ENCODE data around the gene TCF7L1.
A peak's percentile ranks its signal among the peaks of the same experiment; 100 is the strongest.

TCF7L1 gene

DNA sequence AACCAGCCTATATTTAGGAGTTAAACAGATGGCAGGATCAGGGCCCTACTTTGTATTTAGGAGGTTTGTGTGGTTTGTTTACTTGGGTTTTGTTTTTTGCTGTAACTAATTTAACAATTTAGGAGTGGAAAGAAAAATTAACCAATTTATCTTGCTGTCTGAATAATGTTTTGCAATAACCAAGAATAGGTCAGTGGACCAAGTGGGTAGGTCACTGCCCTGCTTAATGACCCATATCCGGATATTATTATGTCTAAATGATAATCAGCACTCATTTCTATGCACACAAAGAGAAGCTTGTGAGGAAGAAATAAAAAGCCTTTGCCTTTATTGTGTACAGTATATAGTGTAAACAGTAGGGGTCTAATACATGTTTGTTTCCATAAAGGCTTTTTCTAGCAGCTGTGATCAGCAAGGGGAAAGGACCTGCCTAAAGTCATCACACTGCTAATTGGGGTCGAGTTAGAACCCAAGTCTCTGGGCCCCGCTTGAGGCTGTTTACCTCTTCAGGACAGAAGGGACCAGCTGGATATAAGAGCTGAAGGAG, 118.0 kb downstream of the TCF7L1 start:
- DNase-seq (ENCODE audit: low read depth in 3 of 3, low spot score in 1 of 3), result no peak

- no peak for DNase-seq (ENCODE audit: low read depth in 3 of 3, low spot score in 1 of 3)
Observed at GRCh38 chr2:85253890-85254289, 120.7 kb downstream of the TCF7L1 start.

DNA sequence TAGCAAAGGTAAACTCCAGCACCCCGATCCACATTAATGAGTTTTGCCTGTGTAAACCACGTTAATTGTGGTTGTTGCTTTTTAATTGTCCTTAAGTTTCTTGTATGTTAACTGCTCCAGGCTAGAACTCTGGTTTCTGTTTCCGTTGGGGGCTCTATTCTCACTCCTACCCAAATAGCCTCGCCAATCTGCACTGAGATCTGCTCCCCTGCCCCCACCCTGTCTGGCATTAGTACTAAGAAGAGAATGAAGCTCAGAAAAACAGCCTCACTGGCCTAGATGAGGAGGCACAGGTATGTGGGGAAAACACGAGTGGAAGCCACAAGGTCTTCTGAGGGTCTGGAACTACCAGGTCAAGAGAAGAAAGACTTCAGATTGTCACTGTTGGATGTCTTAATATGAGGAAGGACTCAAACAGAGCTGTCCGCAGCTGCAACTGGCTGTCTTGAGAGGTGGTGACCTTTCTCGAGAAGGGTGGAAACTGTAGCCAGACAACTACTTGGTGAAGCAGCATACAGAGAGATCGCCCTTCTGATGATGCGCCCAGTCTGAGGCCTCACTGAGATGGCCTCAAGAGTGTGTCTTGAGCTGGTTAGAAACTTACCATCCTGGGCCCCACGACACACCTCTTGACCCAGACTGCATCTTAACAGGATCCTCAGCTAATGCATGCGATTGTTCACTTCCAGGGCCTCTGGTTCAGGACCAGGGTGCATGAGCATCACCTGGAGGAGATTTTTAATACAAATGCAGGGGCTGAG, 121.5 kb downstream of the TCF7L1 start:
- no peak for DNase-seq (ENCODE audit: low read depth in 3 of 3, low spot score in 1 of 3)

GRCh38 chr2:85255456-85255812, 122.2 kb downstream of the TCF7L1 start:
- no peak for DNase-seq (ENCODE audit: low read depth in 3 of 3, low spot score in 1 of 3)

DNA sequence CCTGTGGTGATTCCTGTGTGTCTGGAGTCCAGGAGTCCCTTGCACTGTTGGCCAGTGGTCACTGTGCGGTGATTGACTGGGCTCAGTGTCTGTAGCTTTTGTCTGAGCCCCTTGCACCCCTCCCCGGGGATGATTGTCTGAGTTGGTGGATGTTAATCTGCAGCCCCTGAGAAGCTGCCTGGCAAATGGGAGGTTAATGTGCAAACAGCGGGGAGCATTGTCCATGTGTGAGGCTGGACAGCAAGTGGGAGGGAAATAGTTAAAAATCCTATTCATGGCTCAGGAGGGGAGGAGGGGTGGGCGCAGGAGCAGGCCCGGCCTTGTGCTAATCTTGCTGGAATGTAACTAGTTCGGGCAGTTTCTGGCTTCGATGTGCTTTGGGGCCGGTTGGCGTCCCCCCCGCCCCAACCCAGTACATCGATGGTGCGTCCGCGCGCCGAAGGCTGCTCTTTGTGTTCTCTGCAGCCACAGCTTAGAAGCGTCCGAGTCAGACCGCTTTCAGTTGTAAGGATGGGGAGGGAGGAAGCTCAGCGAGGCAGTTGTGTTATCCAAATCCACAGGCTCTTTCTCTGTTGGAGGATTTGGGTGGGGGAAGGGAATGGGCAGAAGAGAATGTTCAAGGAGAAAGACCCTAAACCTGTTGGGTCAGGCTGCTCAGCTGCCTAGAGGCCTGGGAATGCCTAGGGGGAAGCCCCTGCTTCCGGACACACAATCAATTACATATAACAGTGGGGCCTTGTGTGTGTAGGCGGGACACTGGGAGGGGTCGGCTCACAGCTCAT, 122.8 kb downstream of the TCF7L1 start:
- DNase-seq (ENCODE audit: low read depth in 3 of 3, low spot score in 1 of 3), result no peak

- no peak for DNase-seq (ENCODE audit: low read depth in 3 of 3, low spot score in 1 of 3)
Observed at GRCh38 chr2:85257359-85257969, 124.3 kb downstream of the TCF7L1 start.

DNA sequence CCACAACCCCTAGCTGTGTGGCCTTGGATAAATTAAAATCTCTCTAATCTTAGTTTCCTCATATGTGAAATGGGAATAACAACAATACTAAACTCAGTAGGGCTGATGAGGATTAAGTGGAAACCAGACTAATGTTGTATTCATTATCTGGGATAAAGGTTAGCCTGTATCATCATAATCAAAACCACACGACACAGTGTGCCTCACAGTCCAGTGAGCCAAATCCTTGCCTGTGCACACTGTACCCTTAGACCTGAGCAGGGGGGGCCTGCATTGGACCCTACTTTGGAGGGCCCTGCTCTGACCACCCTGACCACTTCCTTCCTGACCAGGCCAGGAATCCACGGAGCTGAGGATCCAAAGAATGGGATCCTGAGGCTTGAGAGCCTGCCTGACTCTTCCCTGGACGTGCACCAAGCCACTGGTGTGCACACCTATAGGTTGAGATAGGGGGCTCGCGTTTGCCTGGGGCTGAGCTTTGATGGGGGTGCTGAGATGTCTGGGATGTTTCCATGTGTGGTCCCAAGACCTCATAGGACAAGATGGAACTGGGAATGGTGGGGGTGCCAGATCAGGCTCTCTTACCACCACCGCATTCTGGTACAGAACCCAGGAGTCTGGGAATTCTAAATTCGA, 124.9 kb downstream of the TCF7L1 start:
- DNase-seq (ENCODE audit: low read depth in 3 of 3, low spot score in 1 of 3), result no peak

- no peak for DNase-seq (ENCODE audit: low read depth in 3 of 3, low spot score in 1 of 3)
Observed at GRCh38 chr2:85259101-85259590, 126.0 kb downstream of the TCF7L1 start.

- no peak for DNase-seq (ENCODE audit: low read depth in 3 of 3, low spot score in 1 of 3)
Observed at GRCh38 chr2:85259879-85260278, 126.7 kb downstream of the TCF7L1 start.

DNA sequence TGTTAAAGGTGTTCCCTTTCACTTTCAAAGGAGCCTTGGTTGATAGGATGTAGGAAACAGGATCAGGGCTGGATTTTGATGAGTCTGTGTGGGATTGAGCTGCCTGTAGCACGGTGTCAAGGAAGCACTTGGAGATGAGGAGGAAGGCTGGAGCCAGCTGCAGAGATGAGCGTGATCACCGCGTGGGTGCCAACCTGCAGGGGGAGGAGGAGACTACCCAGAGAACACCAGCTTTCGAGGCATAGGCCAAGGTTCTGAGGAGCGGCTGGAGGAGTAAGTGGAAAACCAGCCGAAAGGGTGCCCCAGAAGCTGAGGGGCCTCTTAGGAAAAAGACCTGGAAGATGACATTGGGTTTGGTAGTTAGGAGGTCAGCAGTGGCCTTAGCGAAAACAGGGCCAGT, 130.4 kb downstream of the TCF7L1 start:
- DNase-seq (ENCODE audit: low read depth in 3 of 3, low spot score in 1 of 3), result no peak

- DNase-seq (ENCODE audit: low read depth in 3 of 3, low spot score in 1 of 3), result no peak
Observed at GRCh38 chr2:85264471-85264870, 131.3 kb downstream of the TCF7L1 start.

DNA sequence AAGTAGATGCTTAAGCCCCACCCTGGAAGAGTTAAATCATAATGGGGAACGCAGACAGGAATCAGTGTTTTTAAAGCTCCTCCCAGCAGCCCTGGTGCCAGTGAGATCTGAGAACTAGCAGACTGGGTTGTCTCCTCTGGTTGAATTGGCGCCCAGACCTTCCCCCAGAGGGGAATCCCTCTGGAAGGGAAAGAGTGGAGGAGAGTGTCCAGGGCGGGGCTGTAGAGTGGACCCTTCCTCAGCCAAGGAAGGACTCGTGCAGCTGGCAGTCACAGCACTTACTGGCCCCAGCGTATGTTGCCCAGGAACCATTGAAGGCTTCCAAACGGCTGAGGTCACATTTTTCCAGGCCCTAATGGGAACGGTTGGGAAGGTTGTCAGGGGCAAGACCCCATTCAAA, 132.1 kb downstream of the TCF7L1 start:
- DNase-seq (ENCODE audit: low read depth in 3 of 3, low spot score in 1 of 3), result no peak

DNA sequence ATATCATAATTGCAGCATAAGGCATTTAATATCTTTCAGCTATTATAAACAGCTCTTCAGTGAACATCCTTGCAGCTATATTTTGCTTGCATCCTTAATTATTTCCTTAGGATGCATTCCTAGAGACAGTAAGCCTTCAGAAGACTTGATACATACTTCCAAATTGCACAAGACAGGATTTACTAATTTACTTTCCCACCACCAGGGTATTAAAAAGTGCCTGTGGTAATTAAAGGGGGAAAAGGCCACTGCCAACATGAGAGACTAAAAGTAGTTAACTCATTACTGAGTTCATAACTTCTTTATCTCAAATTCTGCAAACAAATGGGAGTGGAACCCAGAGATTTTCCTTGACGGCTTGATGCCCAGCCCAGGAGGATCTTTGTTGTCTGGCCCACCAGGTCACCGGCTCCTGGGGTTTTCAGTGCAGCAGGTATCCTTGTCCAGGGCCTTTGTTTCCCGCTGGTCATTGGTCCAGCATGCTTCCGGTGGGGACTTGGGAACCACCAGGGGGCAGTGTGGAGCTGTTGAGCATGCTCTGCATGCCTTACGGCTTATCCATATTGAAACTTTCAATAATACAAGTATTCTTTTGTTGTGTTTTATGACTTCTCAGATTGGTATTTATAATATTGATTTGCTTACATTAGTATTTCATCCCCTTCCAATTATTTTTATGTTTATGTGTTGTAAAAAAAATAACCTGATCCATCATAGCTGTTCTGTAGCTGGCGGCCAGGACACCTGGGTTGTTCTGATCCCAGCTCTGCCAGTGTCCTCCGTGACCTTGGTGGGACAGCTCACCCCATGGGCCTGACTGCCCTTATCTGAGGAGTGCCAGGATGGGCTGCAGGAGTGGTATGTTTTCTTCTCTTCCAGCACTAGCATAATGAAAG, 133.2 kb downstream of the TCF7L1 start:
- peak; percentile 13 to 51 (median 29) for DNase-seq (ENCODE audit: low read depth in 3 of 3, low spot score in 1 of 3)

DNA sequence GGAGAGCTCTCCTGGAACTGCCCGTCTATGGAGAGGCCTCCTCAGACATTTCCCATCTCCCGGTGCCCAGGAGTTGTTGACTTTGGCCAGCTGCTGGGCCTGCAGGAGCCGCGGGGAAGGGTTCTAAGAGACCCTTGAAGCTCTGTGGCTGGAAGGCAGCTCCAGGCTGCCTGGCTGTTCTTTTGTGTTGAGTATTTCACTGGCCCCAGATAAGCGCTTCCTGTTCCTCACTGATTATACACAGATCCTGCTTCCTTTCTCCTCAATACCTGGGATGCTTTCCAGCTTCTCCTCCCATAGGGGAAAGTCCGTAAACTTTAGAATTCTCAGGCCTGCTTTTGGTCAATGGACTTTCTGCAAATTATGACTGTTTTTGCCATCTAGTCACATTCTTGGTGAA, 136.8 kb downstream of the TCF7L1 start:
- no peak for DNase-seq (ENCODE audit: low read depth in 3 of 3, low spot score in 1 of 3)

DNA sequence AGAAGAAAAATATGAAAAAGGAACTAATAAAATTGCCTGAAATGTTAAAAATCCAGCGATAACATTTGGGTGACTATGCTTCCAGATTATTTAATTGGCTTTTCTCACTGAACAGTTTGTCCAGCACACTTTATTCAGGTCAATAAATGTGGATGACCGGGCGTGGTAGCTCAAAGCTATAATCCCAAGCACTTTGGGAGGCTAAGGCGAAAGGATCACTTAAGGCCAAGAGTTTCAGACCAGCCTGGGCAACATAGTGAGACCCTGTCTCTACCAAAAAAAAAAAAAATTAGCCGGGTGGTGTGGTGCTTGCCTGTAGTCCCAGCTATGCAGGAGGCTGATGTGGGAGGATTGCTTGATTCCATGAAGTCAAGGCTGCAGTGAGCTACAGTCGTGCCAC, 139.2 kb downstream of the TCF7L1 start:
- DNase-seq (ENCODE audit: low read depth in 3 of 3, low spot score in 1 of 3), result no peak

DNA sequence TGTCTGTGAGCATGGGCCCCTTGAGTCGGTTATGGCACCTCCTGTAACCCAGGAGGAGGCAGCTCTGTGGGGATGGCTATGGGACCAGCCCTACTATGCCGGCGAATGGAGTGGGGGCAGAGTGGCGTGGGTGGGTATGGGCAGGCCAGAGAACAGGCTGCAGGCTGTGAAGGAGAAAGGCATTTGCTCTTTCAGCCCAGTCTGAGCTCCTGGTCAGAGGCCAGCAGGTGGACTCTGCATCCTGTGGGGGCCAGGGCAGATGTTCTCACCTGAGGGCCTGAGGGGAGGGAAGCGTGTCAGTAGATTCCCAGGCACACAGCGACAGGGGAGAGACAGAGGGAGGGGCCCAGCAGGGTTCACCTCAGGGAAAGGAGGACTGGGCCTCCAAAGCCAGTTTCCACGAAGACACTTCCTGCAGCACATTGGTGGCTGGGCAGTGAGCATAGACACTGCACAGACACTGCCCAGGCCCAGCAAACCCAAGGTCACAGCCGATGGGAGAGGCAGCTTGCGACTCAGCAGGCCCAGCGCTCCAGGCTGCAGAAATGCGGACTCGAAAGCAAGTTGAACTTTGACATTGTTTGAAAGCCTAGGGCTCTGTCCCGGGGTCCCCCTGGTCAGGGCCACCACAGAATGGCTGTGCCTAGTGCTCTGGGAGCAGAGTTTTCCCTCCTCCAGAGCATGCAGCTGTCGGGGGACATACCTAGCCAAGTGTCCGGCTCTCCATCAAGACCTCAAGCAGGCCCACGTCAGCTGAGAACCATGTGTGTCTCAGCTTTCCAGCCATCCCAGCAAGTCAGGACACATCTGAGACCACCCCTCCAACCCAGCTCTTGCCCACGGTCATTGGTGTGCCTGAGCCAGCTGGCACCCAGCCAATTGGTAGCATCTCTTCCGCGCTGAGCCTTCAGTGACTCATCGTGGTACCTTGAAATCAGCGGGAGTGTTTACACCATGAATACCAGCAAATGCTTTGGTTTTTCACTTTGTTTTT, 140.8 kb downstream of the TCF7L1 start:
- DNase-seq (ENCODE audit: low read depth in 3 of 3, low spot score in 1 of 3), result no peak

GRCh38 chr2:85275984-85276540, 142.9 kb downstream of the TCF7L1 start:
- no peak for DNase-seq (ENCODE audit: low read depth in 3 of 3, low spot score in 1 of 3)

- DNase-seq (ENCODE audit: low read depth in 3 of 3, low spot score in 1 of 3), result no peak
Observed at GRCh38 chr2:85276571-85277118, 143.5 kb downstream of the TCF7L1 start.
